Measurements from ENCODE around the gene UBIAD1. TPM values are rescaled to one million over a fixed set of nuclear protein-coding genes. Genes with fewer than 3 reads are reported as not detected.

The UBIAD1 gene
- total and polyA plus RNA-seq, 10 of the 15 experiments (the other 5 are each of a cell fraction or from before 2014, with no cell fraction given), result 4.5 to 23.8 (median 16.0) TPM

GRCh38 chr1:11324567-11325165 is 51.7 kb downstream of the UBIAD1 start:
- WGBS (ENCODE audit: insufficient coverage, insufficient replicate concordance, low lambda C conversion rate, missing lambda C conversion rate), result 62% methylated on average over 17 of the region's 17 CpGs
- CTCF ChIA-PET, result interaction anchor here (0.6 kb wide), 1 partner anchor 9 kb away, joined by 3 read pairs; no protein-coding TSS in a partner anchor
- intact Hi-C loops (cut with micrococcal nuclease; ENCODE audit: unreplicated experiment), result no loop called here
- POLR2A ChIA-PET, result no interaction called here
- DNase-seq (ENCODE audit: low read depth, low spot score), result no peak
- Histone ChIP-seq H3K4me1 (ENCODE audit: control insufficient read depth, insufficient read depth, low read length) (no peaks in the 10 kb centered on the region), H3K79me2 (ENCODE audit: control insufficient read depth, insufficient read depth, low read length) (no peaks in the 10 kb centered on the region), H4K20me1 (ENCODE audit: control insufficient read depth, insufficient read depth) (no peaks in the 10 kb centered on the region), H3K9me3 (replicated peaks; ENCODE audit: control insufficient read depth, insufficient read depth, low read length) (no peaks in the 10 kb centered on the region), H3K27ac (ENCODE audit: control insufficient read depth, insufficient read depth) (no peak overlapping the region), H3K9ac (ENCODE audit: control insufficient read depth, insufficient read depth, low read length) (no peak overlapping the region), H3K4me2 (ENCODE audit: control insufficient read depth, insufficient read depth) (no peak overlapping the region), H3K27me3 (replicated peaks in 1 of 2; ENCODE audit: control insufficient read depth in 2 of 2, insufficient read depth in 2 of 2, low read length in 1 of 2) (peaks cover 0 to 5% of the 10 kb centered on the region in 2 experiments; a peak in 2 of 4 replicates), H3K36me3 (ENCODE audit: control insufficient read depth in 2 of 2, insufficient read depth in 2 of 2, low read length in 1 of 2) (no peaks in the 10 kb centered on the region), H2AFZ (ENCODE audit: control insufficient read depth, low read depth, low read length) (no peak overlapping the region), H3K4me3 (no peak overlapping the region)
- RAD21 ChIA-PET (ENCODE audit: unreplicated experiment), result no interaction called here
- in situ Hi-C loops (cut with MboI), result loop anchor here (5.0 kb wide), 1 partner anchor 318 kb away; no protein-coding TSS in a partner anchor
- FAIRE-seq, result no peak
- SMC1A ChIA-PET (ENCODE audit: uncharacterized antibody, unreplicated experiment), result no interaction called here
- BruUV-seq (replicated peaks), result no TSS peak
- no peak for ATAC-seq
- TF ChIP-seq YY1 (IDR thresholded peaks at IDR 0.05; ENCODE audit: low read depth, low read length), result no peak
- no peak for TF ChIP-seq ATF2 (IDR thresholded peaks at IDR 0.05; ENCODE audit: low read length)
- TF ChIP-seq E2F8 (IDR thresholded peaks at IDR 0.05; ENCODE audit: low read depth, partially characterized antibody), result no peak
- TF ChIP-seq SMAD1 (IDR thresholded peaks at IDR 0.05; ENCODE audit: low read depth, partially characterized antibody), result no peak
- no peak for TF ChIP-seq ESRRA (IDR thresholded peaks at IDR 0.05; ENCODE audit: low read length)
- TF ChIP-seq POLR2AphosphoS5 (IDR thresholded peaks at IDR 0.05; ENCODE audit: low read length), result no peak
- TF ChIP-seq EZH2 (IDR thresholded peaks at IDR 0.05; ENCODE audit: borderline replicate concordance, control insufficient read depth, low read depth, low read length), result no peak
- no peak for TF ChIP-seq LARP7 (IDR thresholded peaks at IDR 0.05)
- TF ChIP-seq ZNF207 (IDR thresholded peaks at IDR 0.05; ENCODE audit: borderline replicate concordance), result no peak
- TF ChIP-seq CEBPB (IDR thresholded peaks at IDR 0.05; ENCODE audit: borderline replicate concordance in 1 of 2, low read depth in 2 of 2, low read length in 2 of 2), result no peak
- no peak for TF ChIP-seq NKRF (conservative IDR thresholded peaks at IDR 0.05)
- no peak for TF ChIP-seq RFX5 (IDR thresholded peaks at IDR 0.05; ENCODE audit: low read depth, low read length)

All from GM12878 (cell line).